BE2C (cell line): ENCODE data around the gene HEATR1.

Experiments
- DNase-seq: peaks from one replicate; pipeline ENCODE4 v3.0.0-alpha.2; 2020
- H3K27me3 ChIP-seq: fragments of 250-450 bp; sonication (Bioruptor Pico); 2 replicates; pipeline ENCODE4 v1.5.1; 2020; ENCODE audit warnings: mild to moderate bottlenecking
- H3K36me3 ChIP-seq: fragments of 250-450 bp; sonication (Bioruptor Pico); 2 replicates; pipeline ENCODE4 v1.5.1; 2020; ENCODE audit warnings: mild to moderate bottlenecking
- H3K4me1 ChIP-seq: fragments of 250-450 bp; sonication (Bioruptor Pico); 2 replicates; pipeline ENCODE4 v1.5.1; 2020
- H3K4me3 ChIP-seq: 2 replicates; pipeline ENCODE4 v1.5.1; 2011; ENCODE audit warnings: low read depth, low read length
- H3K9me3 ChIP-seq: fragments of 250-450 bp; sonication (Bioruptor Pico); 2 replicates; pipeline ENCODE4 v1.5.1; 2020
- CTCF ChIP-seq: IDR thresholded peaks from 2 replicates; pipeline ENCODE4 v1.5.1; 2012; ENCODE audit warnings: mild to moderate bottlenecking, low read depth, low read length

The HEATR1 gene

GRCh38 chr1:236575523-236575922, 28.8 kb downstream of the HEATR1 start:
- no peak for TF ChIP-seq CTCF
- Histone ChIP-seq H3K4me3 (no peak overlapping the region), H3K36me3 (peaks cover 65% of the 10 kb centered on the region), H3K4me1 (no peaks in the 10 kb centered on the region), H3K9me3 (no peaks in the 10 kb centered on the region), H3K27me3 (no peaks in the 10 kb centered on the region)
- DNase-seq, result no peak

GRCh38 chr1:236568285-236568894, 35.9 kb downstream of the HEATR1 start:
- H3K9me3 ChIP-seq, result no peaks in the 10 kb centered on the region
- TF ChIP-seq CTCF, result no peak
- DNase-seq, result no peak
- peaks cover 83% of the 10 kb centered on the region for H3K36me3 ChIP-seq
- H3K27me3 ChIP-seq, result no peaks in the 10 kb centered on the region
- no peaks in the 10 kb centered on the region for H3K4me1 ChIP-seq
- H3K4me3 ChIP-seq, result no peak overlapping the region

- Histone ChIP-seq H3K4me3 (no peak overlapping the region), H3K36me3 (peaks cover 82% of the 10 kb centered on the region), H3K4me1 (peaks cover 18% of the 10 kb centered on the region), H3K27me3 (no peaks in the 10 kb centered on the region), H3K9me3 (no peaks in the 10 kb centered on the region)
- no peak for DNase-seq
- TF ChIP-seq CTCF, result no peak
Observed at GRCh38 chr1:236565530-236565929, 38.8 kb downstream of the HEATR1 start.

- no peaks in the 10 kb centered on the region for H3K27me3 ChIP-seq
- H3K36me3 ChIP-seq, result peaks cover 77% of the 10 kb centered on the region
- H3K4me3 ChIP-seq, result no peak overlapping the region
- TF ChIP-seq CTCF, result no peak
- no peaks in the 10 kb centered on the region for H3K9me3 ChIP-seq
- peak; percentile 19 for DNase-seq
- peaks cover 18% of the 10 kb centered on the region for H3K4me1 ChIP-seq
Observed at GRCh38 chr1:236561976-236562375, 42.3 kb downstream of the HEATR1 start.

- Histone ChIP-seq H3K36me3 (peaks cover 77% of the 10 kb centered on the region), H3K4me3 (no peak overlapping the region), H3K9me3 (no peaks in the 10 kb centered on the region), H3K27me3 (no peaks in the 10 kb centered on the region), H3K4me1 (peaks cover 18% of the 10 kb centered on the region)
- DNase-seq, result no peak
- no peak for TF ChIP-seq CTCF
Observed at GRCh38 chr1:236560213-236560771, 44.0 kb downstream of the HEATR1 start.

- TF ChIP-seq CTCF, result no peak
- DNase-seq, result no peak
- no peaks in the 10 kb centered on the region for H3K27me3 ChIP-seq
- H3K4me1 ChIP-seq, result peaks cover 18% of the 10 kb centered on the region
- peaks cover 75% of the 10 kb centered on the region for H3K36me3 ChIP-seq
- no peak overlapping the region for H3K4me3 ChIP-seq
- no peaks in the 10 kb centered on the region for H3K9me3 ChIP-seq
Observed at GRCh38 chr1:236558846-236559245, 45.5 kb downstream of the HEATR1 start.
